Esophagus mucosa (tissue), 1 donor: ENCODE results near the gene NADK2. TPM values are rescaled to one million over a fixed set of nuclear protein-coding genes. Genes with fewer than 3 reads are reported as not detected.

Experiments used
- ATAC-seq: fragments of 200-7000 bp; cut with Tn5 transposase; one replicate; pipeline ENCODE4 v1.9.1; 2020
- total RNA-seq: library from RNA; stranded (reverse); gene quantifications from one replicate; pipeline ENCODE4 v1.2.4, GENCODE V29; 2023
- donor health status: DM: yes; HTN: yes; CAD: no.

NADK2 gene
- total RNA-seq, 1 donor from 2014 or later = 13.6 TPM

GRCh38 chr5:36161361-36161760 lies 80.4 kb downstream of the NADK2 start:
- peak; percentile 59 for ATAC-seq

GRCh38 chr5:36160617-36161016 lies 81.1 kb downstream of the NADK2 start:
- no peak for ATAC-seq

GRCh38 chr5:36158144-36158543 lies 83.6 kb downstream of the NADK2 start:
- no peak for ATAC-seq

- no peak for ATAC-seq
Measured at GRCh38 chr5:36156619-36157018, 85.1 kb downstream of the NADK2 start.

- ATAC-seq = peak; percentile 81
Measured at GRCh38 chr5:36156121-36156601, 85.6 kb downstream of the NADK2 start.

GRCh38 chr5:36155291-36155690 lies 86.4 kb downstream of the NADK2 start:
- no peak for ATAC-seq

GRCh38 chr5:36153726-36154125 lies 88.0 kb downstream of the NADK2 start:
- ATAC-seq = no peak

- ATAC-seq = no peak
Measured at GRCh38 chr5:36153298-36153677, 88.4 kb downstream of the NADK2 start.

- ATAC-seq = no peak
Measured at GRCh38 chr5:36152324-36153297, 89.1 kb downstream of the NADK2 start.

GRCh38 chr5:36151434-36152323 lies 90.0 kb downstream of the NADK2 start, which contains the start of the genes LMBRD2 and SKP2:
TSS of gene LMBRD2 (minus strand) at chr5:36151887. CDS start at chr5:36143349, 8,538 bp downstream.
TSS of gene SKP2 (plus strand) at chr5:36152111. CDS start at chr5:36152263, 152 bp downstream.
- ATAC-seq = peak; percentile 98

- ATAC-seq = peak; percentile 46
Measured at GRCh38 chr5:36150676-36151433, 90.9 kb downstream of the NADK2 start.

- ATAC-seq = no peak
Measured at GRCh38 chr5:36147681-36148080, 94.0 kb downstream of the NADK2 start.

- ATAC-seq = no peak
Measured at GRCh38 chr5:36146390-36146789, 95.3 kb downstream of the NADK2 start.

- ATAC-seq = no peak
Measured at GRCh38 chr5:36145311-36145710, 96.4 kb downstream of the NADK2 start.

Other genes with a start within 250 kb of the NADK2 start
- gene UGT3A2, start 175.0 kb downstream of the NADK2 start, total RNA-seq = not detected
- 5.8 TPM for gene LMBRD2, start 90.0 kb downstream of the NADK2 start, total RNA-seq
- 27.4 TPM for gene SKP2, start 89.8 kb downstream of the NADK2 start, total RNA-seq
- 0.16 TPM for gene RANBP3L, start 60.0 kb upstream of the NADK2 start, total RNA-seq